GM19455 (cell line): ENCODE results near the gene CPA1.

Experiments used
- ATAC-seq: cut with Tn5 transposase; IDR thresholded peaks from one replicate; pipeline ENCODE4 v1.9.1; 2021; ENCODE audit not compliant: unreplicated experiment

The CPA1 gene

DNA sequence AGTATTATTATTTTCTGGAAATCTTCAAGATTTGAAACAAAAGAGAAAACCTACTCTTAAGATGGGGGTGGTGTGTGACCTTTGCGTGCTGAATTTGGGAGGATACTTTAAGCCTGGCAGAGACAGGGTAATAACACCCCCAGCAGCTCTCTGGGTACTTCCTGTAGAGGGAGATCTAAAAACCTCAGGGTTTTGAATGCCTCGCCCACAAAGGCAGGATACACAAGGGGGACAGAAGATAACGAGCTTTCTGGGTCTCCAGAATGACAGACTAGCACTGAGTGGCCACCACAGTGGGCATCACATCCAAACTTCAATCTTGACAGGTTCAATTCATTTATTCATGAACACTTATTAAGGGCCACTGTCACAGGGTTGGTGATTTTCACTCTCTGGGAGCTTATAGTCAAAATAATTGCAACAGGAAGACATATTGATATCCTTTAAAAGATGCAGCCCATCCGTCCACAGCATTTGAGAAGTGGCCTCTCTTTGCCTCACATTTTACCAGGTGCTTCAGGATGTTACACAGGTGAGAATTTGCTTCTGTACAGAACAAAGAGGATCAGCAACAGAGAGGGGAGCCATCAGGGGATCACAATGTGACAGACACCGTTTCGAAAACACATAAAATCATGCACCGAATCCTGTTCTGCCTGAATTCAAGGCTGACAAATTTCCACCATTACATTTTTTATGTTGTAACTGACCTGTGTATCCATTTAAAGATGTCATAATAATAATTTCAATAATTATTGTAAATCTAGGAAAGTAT, 14.3 kb downstream of the CPA1 start:
- no peak for ATAC-seq

GRCh38 chr7:130395421-130395820, 15.1 kb downstream of the CPA1 start:
- ATAC-seq: no peak

- ATAC-seq: no peak
Observed at GRCh38 chr7:130396109-130396508, 15.8 kb downstream of the CPA1 start.

GRCh38 chr7:130397051-130397757, 16.9 kb downstream of the CPA1 start:
- ATAC-seq: no peak

- no peak for ATAC-seq
Observed at GRCh38 chr7:130397758-130398073, 17.4 kb downstream of the CPA1 start.

- ATAC-seq: no peak
Observed at GRCh38 chr7:130398526-130399090, 18.3 kb downstream of the CPA1 start.

- ATAC-seq: no peak
Observed at GRCh38 chr7:130400120-130400572, 19.9 kb downstream of the CPA1 start.

DNA sequence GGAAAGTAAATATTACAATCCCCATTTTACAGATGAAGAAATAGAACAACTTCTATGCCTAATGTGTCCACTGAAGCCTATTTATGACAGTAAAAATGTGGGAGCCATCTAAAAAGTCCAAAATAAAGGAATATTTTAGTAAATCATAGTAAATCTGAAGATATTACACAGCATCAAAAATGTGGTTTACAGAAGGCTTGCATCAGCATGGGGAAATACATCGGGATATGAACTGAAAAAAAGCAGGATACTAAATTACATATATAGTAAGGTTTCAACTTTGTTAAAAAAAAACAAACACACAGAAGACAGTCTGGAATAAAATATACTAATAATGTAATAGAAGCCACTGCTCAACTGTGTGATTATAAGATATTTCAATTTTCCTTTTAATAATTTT, 20.8 kb downstream of the CPA1 start:
- no peak for ATAC-seq

- no peak for ATAC-seq
Observed at GRCh38 chr7:130401578-130401977, 21.3 kb downstream of the CPA1 start.

- no peak for ATAC-seq
Observed at GRCh38 chr7:130405003-130405402, 24.7 kb downstream of the CPA1 start.

GRCh38 chr7:130409067-130409711, 28.9 kb downstream of the CPA1 start:
- no peak for ATAC-seq

DNA sequence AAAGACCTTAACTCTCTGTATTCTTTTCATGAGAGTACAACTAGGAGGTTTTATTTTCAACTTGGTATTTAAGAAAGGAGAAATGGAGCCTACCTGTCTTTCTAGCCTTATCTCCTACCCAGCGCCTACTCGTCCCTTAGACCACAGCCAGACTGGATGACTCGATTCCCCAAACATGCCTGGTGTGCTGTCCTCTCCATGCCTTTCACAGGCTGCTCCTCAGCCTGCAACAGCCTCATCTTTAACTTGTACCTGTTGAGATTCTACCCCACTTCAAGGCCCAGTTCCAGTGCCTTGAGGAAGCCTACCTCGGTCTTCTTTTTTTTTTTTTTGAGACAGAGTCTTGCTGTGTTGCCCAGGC, 29.4 kb downstream of the CPA1 start:
- ATAC-seq: no peak

DNA sequence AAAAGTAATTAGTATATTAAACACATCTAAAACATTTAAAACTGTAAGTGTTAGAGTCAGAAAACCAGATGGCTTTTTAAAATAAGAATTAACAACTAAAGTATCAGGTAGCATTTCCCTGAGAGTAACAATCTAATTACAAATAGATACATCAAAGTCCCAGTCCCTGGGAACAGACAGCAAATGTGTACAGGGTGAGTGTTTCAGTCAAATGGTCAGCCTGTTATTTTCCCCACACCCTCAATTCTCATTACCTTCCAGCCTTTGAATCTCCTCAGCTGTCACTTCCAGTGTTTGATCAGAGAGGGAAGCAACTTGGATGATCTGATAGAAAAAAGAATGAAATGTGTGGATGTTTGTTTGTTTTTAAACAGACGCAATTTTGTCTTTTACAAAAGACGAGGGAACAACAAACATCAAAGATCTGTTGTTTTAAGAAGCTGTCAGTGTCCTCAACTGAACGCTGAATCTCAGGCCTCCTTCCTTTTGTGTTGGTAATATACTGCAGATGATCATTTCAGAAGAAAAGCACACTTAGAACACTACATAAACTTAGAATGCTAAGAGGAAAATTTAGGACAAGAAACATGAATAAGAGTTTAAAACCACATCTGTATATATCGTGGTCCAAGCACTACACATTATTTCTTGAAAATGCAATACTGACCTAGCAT, 30.7 kb downstream of the CPA1 start:
- ATAC-seq: no peak

DNA sequence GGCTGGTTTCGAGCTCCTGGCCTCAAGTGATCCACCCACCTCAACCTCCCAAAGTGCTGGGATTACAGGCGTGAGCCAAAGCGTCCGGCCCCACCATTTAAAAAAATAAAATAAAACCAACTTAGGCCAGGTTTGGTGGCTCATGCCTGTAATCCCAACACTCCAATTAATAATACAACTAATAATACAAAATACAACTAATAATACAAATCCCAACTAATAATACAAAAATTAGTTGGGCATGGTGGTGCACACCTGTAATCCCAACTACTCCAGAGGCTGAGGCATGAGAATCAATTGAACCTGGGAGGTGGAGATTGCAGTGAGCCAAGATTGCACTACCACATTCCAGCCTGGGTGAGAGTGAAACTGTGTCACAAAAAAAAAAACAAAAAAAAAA, 32.9 kb downstream of the CPA1 start:
- ATAC-seq: no peak

- ATAC-seq: no peak
Observed at GRCh38 chr7:130415006-130415405, 34.7 kb downstream of the CPA1 start.

- ATAC-seq: no peak
Observed at GRCh38 chr7:130417213-130417612, 36.9 kb downstream of the CPA1 start.

- ATAC-seq: no peak
Observed at GRCh38 chr7:130418306-130418705, 38.0 kb downstream of the CPA1 start.

DNA sequence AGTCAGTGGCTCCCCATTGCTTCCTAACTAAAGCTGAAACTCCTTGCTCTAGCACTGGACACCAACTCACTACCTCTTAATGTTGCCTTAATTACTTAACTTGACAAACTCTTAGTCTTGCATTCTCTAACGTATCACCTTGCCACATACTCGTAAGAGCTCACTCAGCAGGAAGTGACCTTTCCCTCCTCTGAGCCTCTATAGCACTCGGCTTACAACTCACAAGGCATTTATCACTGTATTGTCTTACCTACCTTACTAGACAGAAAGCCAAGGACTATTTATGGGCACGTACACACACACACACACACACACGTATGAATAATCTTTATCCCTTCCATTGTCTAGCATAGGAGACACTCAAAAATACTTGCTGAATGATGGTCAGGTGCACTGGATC, 39.4 kb downstream of the CPA1 start:
- no peak for ATAC-seq

- ATAC-seq: no peak
Observed at GRCh38 chr7:130420943-130421578, 40.8 kb downstream of the CPA1 start.

DNA sequence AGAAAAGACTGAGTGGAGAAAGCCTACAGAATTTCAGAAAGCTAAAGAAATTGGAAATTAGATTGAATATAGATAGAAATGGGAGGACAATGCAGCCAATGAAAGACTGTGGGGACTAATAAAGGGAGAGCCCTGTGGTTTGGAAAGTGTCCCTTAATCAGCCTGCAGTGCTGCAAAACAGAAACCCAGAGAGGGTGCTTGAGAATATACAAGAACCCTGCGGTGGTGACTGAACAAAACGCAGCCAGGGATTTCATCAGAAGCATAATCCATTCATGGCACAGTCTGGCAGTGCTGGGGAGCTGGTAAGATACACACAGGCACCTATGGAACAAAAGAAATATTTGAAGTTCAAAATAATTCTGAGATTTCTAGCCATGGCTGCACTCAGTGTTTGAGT, 41.4 kb downstream of the CPA1 start:
- ATAC-seq: no peak

- ATAC-seq: no peak
Observed at GRCh38 chr7:130423501-130424037, 43.3 kb downstream of the CPA1 start.
